ENCODE results near the gene GGT1.
"Not testable (repeated sequence)": the region's sequence is repeated elsewhere in the genome, so short reads cannot be mapped to it uniquely, and the experiment has no call there.

GGT1 gene

GRCh38 chr22:24642307-24642706, 39.3 kb downstream of the GGT1 start:
- DNase-seq, result not testable (repeated sequence)

DNA sequence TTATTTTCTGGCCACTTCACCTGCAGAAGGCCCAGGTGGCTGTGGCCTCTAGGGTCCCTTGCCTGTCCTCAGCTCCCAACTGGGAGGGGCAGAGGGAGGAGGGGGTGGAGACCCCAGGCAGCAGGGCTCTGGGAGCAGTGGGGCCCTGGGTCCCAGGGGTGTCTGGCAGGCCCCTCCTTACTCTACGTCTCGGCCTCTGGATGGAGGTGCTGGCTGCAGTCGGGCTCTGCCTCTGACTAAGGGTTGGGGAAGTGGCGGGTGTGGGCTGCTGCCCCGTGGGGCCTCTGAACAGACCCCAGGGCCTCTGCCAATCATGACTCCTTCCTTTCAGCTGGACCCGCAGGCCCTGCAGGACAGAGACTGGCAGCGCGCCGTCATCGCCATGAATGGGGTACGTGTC, 41.4 kb downstream of the GGT1 start:
- not testable (repeated sequence) for DNase-seq

- not testable (repeated sequence) for DNase-seq
These were observed 42.7 kb downstream of the GGT1 start for GRCh38 chr22:24645408-24646399.

DNA sequence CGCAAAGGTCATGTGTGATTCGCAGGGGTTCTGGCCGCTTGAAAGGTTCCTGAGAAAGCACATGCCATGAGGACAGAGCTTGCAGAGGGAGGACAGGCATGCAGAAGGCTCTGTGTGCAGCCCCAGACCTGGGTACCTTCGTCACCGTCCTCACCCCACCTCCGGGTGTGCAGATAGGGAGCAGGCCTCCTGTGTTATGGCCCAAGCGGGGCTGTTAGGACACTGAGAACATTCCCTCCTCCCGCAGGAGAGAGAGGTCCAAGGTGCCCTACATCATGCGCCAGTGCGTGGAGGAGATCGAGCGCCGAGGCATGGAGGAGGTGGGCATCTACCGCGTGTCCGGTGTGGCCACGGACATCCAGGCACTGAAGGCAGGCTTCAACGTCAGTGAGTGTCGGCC, 43.8 kb downstream of the GGT1 start:
- DNase-seq, result not testable (repeated sequence)

- not testable (repeated sequence) for DNase-seq
These were observed 46.4 kb downstream of the GGT1 start for GRCh38 chr22:24649371-24649770.

DNA sequence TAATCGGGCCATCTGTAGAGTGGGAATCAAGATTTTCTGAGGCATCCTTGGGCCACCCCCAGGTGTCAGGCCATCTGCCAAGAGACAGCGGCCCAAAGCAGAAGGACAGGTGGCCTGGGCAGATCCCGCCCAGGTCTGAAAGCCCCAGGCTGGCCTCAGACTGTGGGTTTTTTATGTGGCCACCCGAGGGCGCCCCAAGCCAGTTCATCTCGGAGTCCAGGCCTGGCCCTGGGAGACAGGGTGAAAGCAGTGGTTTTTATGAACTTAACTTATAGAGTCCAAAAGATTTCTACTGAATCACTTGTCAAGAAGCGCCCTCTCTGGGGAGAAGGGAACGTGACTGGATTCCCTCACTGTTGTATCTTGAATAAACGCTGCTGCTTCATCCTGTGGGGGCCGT, 47.9 kb downstream of the GGT1 start:
- not testable (repeated sequence) for DNase-seq

DNA sequence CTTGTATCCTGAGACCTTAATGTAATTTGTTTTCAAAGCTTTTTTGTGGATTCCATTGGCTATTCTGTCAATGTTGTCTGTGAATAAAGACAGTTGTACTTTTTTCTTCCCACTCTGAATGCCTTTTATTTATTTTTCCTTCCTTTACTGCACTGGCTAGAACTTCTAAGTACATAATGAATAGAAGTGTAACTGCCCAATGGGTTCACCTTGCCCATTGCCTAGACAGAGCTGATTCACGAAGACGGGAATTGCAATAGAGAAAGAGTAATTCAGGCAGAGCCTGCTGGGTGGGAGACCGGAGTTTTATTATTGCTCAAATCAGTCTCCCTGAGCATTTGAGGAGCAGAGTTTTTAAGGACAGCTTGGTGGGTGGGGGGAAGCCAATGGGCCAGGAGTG, 62.4 kb downstream of the GGT1 start:
- DNase-seq, result not testable (repeated sequence)

- DNase-seq, result not testable (repeated sequence)
These were observed 64.9 kb downstream of the GGT1 start for GRCh38 chr22:24667904-24668303.

DNA sequence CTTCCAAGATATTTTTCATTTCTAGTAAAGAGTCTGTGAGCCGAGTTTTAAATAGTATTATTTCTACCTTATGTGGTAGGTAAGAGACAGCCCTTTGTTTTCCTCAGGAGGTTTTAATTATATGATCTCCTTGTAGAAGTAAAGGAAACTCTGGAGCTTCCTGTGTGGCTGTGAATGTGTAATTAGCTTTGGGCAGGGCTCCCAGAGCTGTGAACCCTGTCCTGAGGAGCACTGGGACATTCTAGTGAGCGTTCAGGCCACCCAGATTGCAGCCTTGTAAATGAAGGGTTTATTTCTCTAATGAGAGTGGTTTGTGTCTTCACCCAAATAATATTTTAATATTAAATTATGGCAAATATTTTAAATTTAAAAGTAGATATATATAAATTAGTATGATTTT, 69.5 kb downstream of the GGT1 start:
- DNase-seq, result not testable (repeated sequence)
